IMR-90 (cell line): ENCODE measurements around the gene GFY. TPM values are rescaled to one million over a fixed set of nuclear protein-coding genes. Genes with fewer than 3 reads are reported as not detected.

Experiments used
- ATAC-seq: fragments of 200-7000 bp; cut with Tn5 transposase; 2 replicates; pipeline ENCODE4 v1.9.1; 2020; ENCODE audit warnings: low read depth, mild to moderate bottlenecking, moderate library complexity
- BruUV-seq: library from RNA; stranded (reverse); fragments of 400-500 nt; replicated peaks from 2 replicates; lab custom pipeline; 2021; lab: Mats Ljungman, UMichigan
- CTCF ChIA-PET: fragments of 300-600 bp; formaldehyde crosslinking; extraction: SDS; loops from one replicate; lab custom pipeline; 2021; ENCODE audit warnings: antibody characterized with exemption; lab: Yijun Ruan, JAX
- POLR2A ChIA-PET: fragments of 300-600 bp; sonication (Branson Sonifier 250); formaldehyde crosslinking; loops from one replicate; lab custom pipeline; 2022; ENCODE audit warnings: antibody characterized with exemption; ENCODE audit not compliant: unreplicated experiment; lab: Charles Lee
- DNase-seq: peaks from one replicate; pipeline ENCODE4 v3.0.0; 2013
- H2AFZ ChIP-seq: replicated peaks from 2 replicates; pipeline ENCODE3; 2013; ENCODE audit warnings: low read length, mild to moderate bottlenecking; ENCODE audit not compliant: poor library complexity
- H2AK5ac ChIP-seq: 2 replicates; pipeline ENCODE4 v1.6.1; 2013; ENCODE audit warnings: low read depth, low read length, inconsistent platforms
- H2AK9ac ChIP-seq: replicated peaks from 2 replicates; pipeline ENCODE3; 2013; ENCODE audit warnings: mild to moderate bottlenecking, low read depth, low read length, moderate library complexity; ENCODE audit not compliant: poor library complexity
- H2BK120ac ChIP-seq: 2 replicates; pipeline ENCODE4 v1.6.1; 2013; ENCODE audit warnings: low read depth, low read length, inconsistent platforms
- H2BK15ac ChIP-seq: 3 replicates; pipeline ENCODE4 v1.6.1; 2013; ENCODE audit warnings: low read depth, low read length, inconsistent platforms
- H2BK20ac ChIP-seq: 2 replicates; pipeline ENCODE4 v1.6.1; 2013; ENCODE audit warnings: low read depth, mild to moderate bottlenecking, inconsistent platforms, low read length, moderate library complexity
- H2BK5ac ChIP-seq: 2 replicates; pipeline ENCODE4 v1.6.1; 2013; ENCODE audit warnings: mild to moderate bottlenecking, low read depth, low read length, inconsistent platforms; ENCODE audit not compliant: poor library complexity, severe bottlenecking
- H3K14ac ChIP-seq: replicated peaks from 2 replicates; pipeline ENCODE4 v1.6.1; 2013; ENCODE audit warnings: low read depth, low read length, inconsistent platforms
- H3K18ac ChIP-seq: 2 replicates; pipeline ENCODE4 v1.6.1; 2013; ENCODE audit warnings: low read depth, low read length, control low read depth
- H3K23ac ChIP-seq: 2 replicates; pipeline ENCODE4 v1.6.1; 2013; ENCODE audit warnings: low read depth, low read length, inconsistent platforms
- H3K27ac ChIP-seq: 2 replicates; pipeline ENCODE4 v1.5.1; 2013; ENCODE audit warnings: mild to moderate bottlenecking, control low read depth, low read length; ENCODE audit not compliant: insufficient read depth
- H3K27me3 ChIP-seq: 2 replicates; pipeline ENCODE4 v1.6.1; 2013; ENCODE audit warnings: low read length; ENCODE audit not compliant: control insufficient read depth, insufficient read depth
- H3K36me3 ChIP-seq: 2 replicates; pipeline ENCODE4 v1.6.1; 2013; ENCODE audit warnings: low read length, mixed read lengths; ENCODE audit not compliant: control insufficient read depth, insufficient read depth
- H3K4ac ChIP-seq: 2 replicates; pipeline ENCODE4 v1.6.1; 2013; ENCODE audit warnings: low read depth, low read length, inconsistent platforms
- H3K4me1 ChIP-seq: 2 replicates; pipeline ENCODE4 v1.6.1; 2013; ENCODE audit warnings: low read length, mixed read lengths; ENCODE audit not compliant: control insufficient read depth, insufficient read depth
- H3K4me2 ChIP-seq: 2 replicates; pipeline ENCODE4 v1.6.1; 2013; ENCODE audit warnings: low read depth, mild to moderate bottlenecking, control low read depth, low read length, moderate library complexity
- H3K4me3 ChIP-seq: 2 replicates; pipeline ENCODE4 v1.5.1; 2013; ENCODE audit warnings: low read depth, mild to moderate bottlenecking, control low read depth, low read length, moderate library complexity; ENCODE audit not compliant: insufficient read depth
- H3K56ac ChIP-seq: 2 replicates; pipeline ENCODE4 v1.6.1; 2013; ENCODE audit warnings: low read length, inconsistent platforms; ENCODE audit not compliant: insufficient read depth; ENCODE audit errors: extremely low read depth
- H3K79me1 ChIP-seq, 2 experiments: 2 replicates each; pipeline ENCODE4 v1.6.1; 2013; ENCODE audit warnings: low read length in 2 of 2, inconsistent platforms in 1 of 2, low read depth in 1 of 2
- H3K9ac ChIP-seq: 2 replicates; pipeline ENCODE4 v1.6.1; 2013; ENCODE audit warnings: low read depth, low read length, control low read depth
- H3K9me1 ChIP-seq: 2 replicates; pipeline ENCODE4 v1.6.1; 2013; ENCODE audit warnings: low read length, inconsistent platforms; ENCODE audit not compliant: insufficient read depth
- H3K9me3 ChIP-seq: 2 replicates; pipeline ENCODE4 v1.6.1; 2013; ENCODE audit warnings: low read length; ENCODE audit not compliant: control insufficient read depth, insufficient read depth
- H4K20me1 ChIP-seq: 2 replicates; pipeline ENCODE4 v1.6.1; 2013; ENCODE audit warnings: low read length, inconsistent platforms; ENCODE audit not compliant: insufficient read depth
- H4K5ac ChIP-seq: 2 replicates; pipeline ENCODE4 v1.6.1; 2013; ENCODE audit warnings: mild to moderate bottlenecking, low read depth, low read length, control low read depth
- H4K8ac ChIP-seq, 2 experiments: 2 replicates each; pipeline ENCODE4 v1.6.1; 2013; ENCODE audit warnings: low read depth in 2 of 2, low read length in 2 of 2, control low read depth in 1 of 2, inconsistent platforms in 1 of 2
- H4K91ac ChIP-seq: 2 replicates; pipeline ENCODE4 v1.6.1; 2013; ENCODE audit warnings: low read depth, low read length, inconsistent platforms; ENCODE audit not compliant: insufficient read depth
- CEBPB ChIP-seq: IDR thresholded peaks from 2 replicates; pipeline ENCODE4 v1.6.1; 2012; ENCODE audit warnings: low read depth, low read length, improper control_type of control experiment
- CHD1 ChIP-seq: IDR thresholded peaks from 2 replicates; pipeline ENCODE4 v1.6.1; 2012; ENCODE audit warnings: low read depth, low read length, improper control_type of control experiment
- ELK1 ChIP-seq: fragments of 150-350 bp; IDR thresholded peaks from 2 replicates; pipeline ENCODE4 v1.6.1; 2016; ENCODE audit warnings: low read depth, mild to moderate bottlenecking, low read length, moderate library complexity, borderline replicate concordance
- MAFK ChIP-seq: IDR thresholded peaks from 2 replicates; pipeline ENCODE4 v1.6.1; 2012; ENCODE audit warnings: low read depth, low read length, improper control_type of control experiment
- MXI1 ChIP-seq: IDR thresholded peaks from 2 replicates; pipeline ENCODE4 v1.6.1; 2012; ENCODE audit warnings: low read depth, mild to moderate bottlenecking, low read length, moderate library complexity, borderline replicate concordance
- NFE2L2 ChIP-seq: fragments of 150-350 bp; IDR thresholded peaks from 2 replicates; pipeline ENCODE4 v1.6.1; 2016; ENCODE audit warnings: low read depth, mild to moderate bottlenecking, low read length
- POLR2A ChIP-seq: IDR thresholded peaks from 2 replicates; pipeline ENCODE4 v1.6.1; 2012; ENCODE audit warnings: mild to moderate bottlenecking, low read depth, low read length
- RAD21 ChIP-seq: IDR thresholded peaks from 2 replicates; pipeline ENCODE4 v1.6.1; 2012; ENCODE audit warnings: low read length, improper control_type of control experiment
- RCOR1 ChIP-seq: IDR thresholded peaks from 2 replicates; pipeline ENCODE4 v1.6.1; 2012; ENCODE audit warnings: mild to moderate bottlenecking, low read length, improper control_type of control experiment; ENCODE audit not compliant: insufficient replicate concordance
- USF2 ChIP-seq: fragments of 150-350 bp; IDR thresholded peaks from 2 replicates; pipeline ENCODE4 v1.6.1; 2017; ENCODE audit warnings: mild to moderate bottlenecking, antibody characterized with exemption, low read length, low read depth
- WGBS, 2 experiments: methylation state at CpG; one replicate each; pipeline versions ENCODE4 v1.1.5 to v1.1.7; 2013; ENCODE audit warnings: missing lambda C conversion rate in 2 of 2; ENCODE audit not compliant: insufficient read length in 1 of 2; ENCODE audit errors: extremely low coverage in 2 of 2; 5-methylcytosine and 5-hydroxymethylcytosine counted together
- dilution Hi-C: fragments of 300-500 bp; cut with HindIII; formaldehyde crosslinking; loops from one replicate; pipeline ENCODE4 v1.14.3; 2018; ENCODE audit warnings: low sequenced_read_pairs; ENCODE audit not compliant: unreplicated experiment
- in situ Hi-C: fragments of 300-500 bp; cut with MboI; formaldehyde crosslinking; loops from 3 replicates; pipeline ENCODE4 v1.14.3; 2019; ENCODE audit warnings: low sequenced_read_pairs, inconsistent platforms, mixed read lengths
- intact Hi-C: fragments of 100-400 bp; cut with micrococcal nuclease; formaldehyde crosslinking; loops from 2 replicates; pipeline ENCODE4 v1.10.0; 2022
- polyA plus RNA-seq, 3 experiments: library from polyadenylated mRNA; depleted of rRNA; stranded (reverse); fragments of >200 nt; gene quantifications; 2 replicates each; pipeline ENCODE4 v1.2.3, GENCODE V29; 2012; ENCODE audit warnings: low replicate concordance in 1 of 3
- total RNA-seq: library from RNA; depleted of rRNA; stranded (reverse); fragments of >200 nt; gene quantifications from 2 replicates; pipeline ENCODE4 v1.2.3, GENCODE V29; 2012

GFY gene
- total and polyA plus RNA-seq, 2 of the 4 experiments (the other 2 are of a cell fraction): not detected

- Histone ChIP-seq H4K20me1 (no peaks in the 10 kb centered on the region), H3K36me3 (no peaks in the 10 kb centered on the region), H3K79me1 (no peaks in the 10 kb centered on the region), H2BK5ac (no peak overlapping the region), H2BK120ac (no peak overlapping the region), H3K9me1 (no peaks in the 10 kb centered on the region), H4K91ac (no peak overlapping the region), H3K27ac (no peak overlapping the region), H4K5ac (no peak overlapping the region), H3K9me3 (peaks cover 17% of the 10 kb centered on the region), H2AFZ (no peak overlapping the region), H3K4me1 (no peaks in the 10 kb centered on the region), H2AK5ac (no peak overlapping the region), H3K4me3 (no peak overlapping the region), H3K4me2 (no peak overlapping the region), H3K56ac (no peak overlapping the region), H3K9ac (no peak overlapping the region), H3K18ac (no peak overlapping the region), H4K8ac (no peak overlapping the region), H3K14ac (no peak overlapping the region), H3K4ac (no peak overlapping the region), H3K27me3 (peaks cover 94% of the 10 kb centered on the region), H2AK9ac (no peak overlapping the region), H3K23ac (no peak overlapping the region), H2BK15ac (no peak overlapping the region), H2BK20ac (no peak overlapping the region)
- TF ChIP-seq RAD21 (no peak), MXI1 (no peak), RCOR1 (no peak), CHD1 (no peak), NFE2L2 (no peak), MAFK (no peak), USF2 (no peak), POLR2A (no peak), ELK1 (no peak), CEBPB (no peak)
- intact Hi-C loops (no loop called here), in situ Hi-C loops (no loop called here), dilution Hi-C loops (no loop called here)
- BruUV-seq: no TSS peak
- ChIA-PET POLR2A (no interaction called here), CTCF (no interaction called here)
- DNase-seq (no peak), ATAC-seq (no peak)
- WGBS, 2 experiments: 5% methylated on average over 6 of the region's 29 CpGs; no CpG with 5 or more reads in 1 of the 2 experiments
These were observed 3.6 kb downstream of the GFY start for GRCh38 chr19:49428547-49429451.
